Fibroblast of skin of abdomen (primary cell): Measurements from ENCODE around the gene FABP7.
A peak's percentile ranks its signal among the peaks of the same experiment; 100 is the strongest.

Experiments
- DNase-seq: peaks from one replicate; pipeline ENCODE4 v3.0.0-alpha.2; 2013

The FABP7 gene

GRCh38 chr6:122799140-122799745 lies 19.7 kb downstream of the FABP7 start:
- no peak for DNase-seq

- DNase-seq = no peak
Measured at GRCh38 chr6:122799916-122800686, 20.6 kb downstream of the FABP7 start.

GRCh38 chr6:122800906-122801305 lies 21.4 kb downstream of the FABP7 start:
- DNase-seq = no peak

- DNase-seq = no peak
Measured at GRCh38 chr6:122801397-122801796, 21.9 kb downstream of the FABP7 start.

- DNase-seq = peak; percentile 53
Measured at GRCh38 chr6:122803171-122803661, 23.7 kb downstream of the FABP7 start.

- DNase-seq = no peak
Measured at GRCh38 chr6:122804962-122805485, 25.5 kb downstream of the FABP7 start.

DNA sequence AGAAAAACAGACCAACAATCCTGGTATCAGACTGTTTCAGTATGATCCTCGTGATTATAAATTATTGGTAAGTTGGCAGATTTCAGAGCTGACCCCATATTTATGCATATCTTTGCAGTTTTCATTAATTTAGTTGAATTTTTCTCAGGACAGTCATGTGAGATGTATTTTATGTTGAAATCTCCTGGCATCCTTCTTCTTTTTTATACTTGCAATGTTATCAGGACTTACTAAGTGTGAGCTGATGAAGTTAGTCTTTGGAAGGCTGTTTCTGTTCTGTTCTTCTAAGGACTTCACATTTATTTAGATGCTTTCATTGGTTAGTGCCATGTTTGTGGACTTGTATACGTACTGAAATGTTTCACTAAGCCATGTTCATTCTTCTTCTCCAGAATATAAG lies 26.8 kb downstream of the FABP7 start:
- peak; percentile 20 for DNase-seq

DNA sequence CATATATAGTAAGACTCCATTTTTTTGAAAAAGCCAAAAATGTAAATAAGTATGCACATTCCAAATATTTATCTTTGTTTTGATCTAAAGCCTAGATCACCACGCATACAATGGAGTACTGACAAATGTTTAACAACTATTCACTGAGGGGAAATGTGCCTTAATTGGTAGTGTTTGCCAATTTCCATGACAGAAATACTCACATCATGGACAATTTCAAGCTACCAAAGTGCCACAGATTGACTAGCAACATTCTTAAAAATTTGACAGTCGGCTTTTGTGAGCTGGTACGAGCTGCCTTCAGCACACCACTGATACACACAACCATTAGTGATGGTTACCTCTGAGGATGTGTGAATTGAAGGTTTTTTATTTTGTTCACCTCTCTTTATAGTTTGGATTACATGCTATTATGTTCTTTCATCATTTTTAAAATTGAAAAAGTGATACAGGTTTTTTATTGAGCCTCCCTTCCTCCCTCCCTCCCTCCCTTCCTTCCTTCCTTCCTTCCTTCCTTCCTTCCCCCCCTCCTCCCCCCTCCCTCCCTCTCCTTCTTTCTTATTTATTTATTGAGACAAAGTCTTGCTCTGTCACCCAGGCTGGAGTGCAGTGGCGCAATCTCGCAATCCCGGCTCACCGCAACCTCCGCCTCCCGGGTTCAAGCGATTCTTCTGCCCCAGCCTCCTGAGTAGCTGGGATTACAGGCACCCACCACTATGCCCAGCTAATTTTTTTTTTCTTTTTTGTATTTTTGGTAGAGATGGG lies 28.8 kb downstream of the FABP7 start:
- DNase-seq = no peak

GRCh38 chr6:122809001-122809400 lies 29.5 kb downstream of the FABP7 start:
- no peak for DNase-seq

DNA sequence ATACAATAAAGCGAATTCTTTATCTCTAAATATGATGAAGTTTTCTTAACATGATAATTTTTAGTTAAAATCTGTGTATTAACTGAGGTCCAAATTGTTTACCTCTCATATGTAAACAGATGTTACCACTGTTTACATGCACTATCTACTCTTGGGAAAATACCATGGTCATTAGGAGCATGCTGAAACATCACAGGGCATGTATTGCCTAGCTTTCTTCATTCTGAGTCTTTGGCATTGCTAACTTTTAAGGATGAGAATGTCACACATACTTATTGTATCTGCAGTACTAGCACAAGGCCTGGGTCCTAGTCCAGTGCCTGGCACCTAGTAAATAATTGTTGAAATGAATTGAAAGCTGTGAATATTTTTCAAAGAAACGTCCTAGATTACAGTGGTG lies 30.2 kb downstream of the FABP7 start:
- no peak for DNase-seq

GRCh38 chr6:122810189-122810588 lies 30.7 kb downstream of the FABP7 start:
- DNase-seq = no peak

DNA sequence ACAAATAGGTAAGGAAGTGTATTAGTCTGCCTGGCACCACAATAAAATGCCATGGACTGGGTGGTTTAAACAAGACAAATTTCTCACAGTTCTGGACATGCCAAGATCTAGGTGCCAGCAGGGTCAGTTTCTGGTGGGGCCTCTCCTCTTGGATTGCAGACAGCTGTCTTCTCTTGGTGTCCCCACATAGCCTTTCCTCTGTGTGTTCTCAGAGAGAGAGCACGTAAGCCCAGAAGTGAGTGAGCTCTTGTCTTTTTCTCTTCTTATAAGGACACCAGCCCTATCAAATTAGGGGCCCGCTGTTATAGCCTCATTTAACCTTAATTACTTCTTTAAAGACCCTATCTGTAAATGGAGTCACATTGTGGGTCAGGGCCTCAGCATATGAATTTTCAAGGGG lies 37.8 kb downstream of the FABP7 start:
- no peak for DNase-seq

- DNase-seq = peak; percentile 50
Measured at GRCh38 chr6:122817766-122818165, 38.2 kb downstream of the FABP7 start.

- no peak for DNase-seq
Measured at GRCh38 chr6:122818866-122819265, 39.4 kb downstream of the FABP7 start.

DNA sequence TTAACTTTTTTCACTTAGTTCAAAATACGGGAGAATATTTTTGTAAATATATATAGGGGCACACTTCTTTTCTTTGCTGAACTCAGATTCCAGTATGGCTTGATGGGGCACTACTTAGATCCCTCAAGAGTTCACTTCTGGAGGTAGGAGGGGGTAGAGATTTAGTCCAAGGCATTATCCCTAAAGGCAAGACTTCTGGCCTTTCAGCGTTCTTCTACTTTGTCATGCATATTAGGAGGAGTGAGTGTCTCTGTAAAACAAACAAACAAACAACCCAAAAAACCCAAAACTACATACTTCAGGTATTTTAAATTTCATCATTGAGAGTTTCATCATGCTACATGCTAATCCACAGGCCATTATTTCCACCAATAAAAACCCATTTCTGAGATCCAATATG lies 41.6 kb downstream of the FABP7 start:
- no peak for DNase-seq

DNA sequence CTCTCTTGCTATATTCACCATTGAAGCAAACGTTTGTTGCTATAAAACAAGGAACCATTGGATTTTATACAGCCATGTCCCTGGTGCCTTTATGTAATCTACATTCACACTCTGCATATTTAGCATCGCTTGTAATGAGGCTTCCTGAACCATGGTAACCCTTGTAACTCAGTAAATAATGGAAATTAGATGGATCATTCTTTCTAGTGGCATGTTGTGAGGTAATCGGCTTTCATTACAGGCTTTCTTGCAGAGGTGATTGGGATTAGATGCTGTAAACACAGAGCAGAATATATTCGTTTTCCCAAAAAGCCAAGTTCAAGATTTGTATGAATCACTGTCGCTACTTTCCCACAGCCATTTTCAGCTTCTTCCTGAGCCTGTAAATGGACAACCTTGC lies 45.6 kb downstream of the FABP7 start:
- no peak for DNase-seq

- DNase-seq = no peak
Measured at GRCh38 chr6:122829456-122829855, 49.9 kb downstream of the FABP7 start.

DNA sequence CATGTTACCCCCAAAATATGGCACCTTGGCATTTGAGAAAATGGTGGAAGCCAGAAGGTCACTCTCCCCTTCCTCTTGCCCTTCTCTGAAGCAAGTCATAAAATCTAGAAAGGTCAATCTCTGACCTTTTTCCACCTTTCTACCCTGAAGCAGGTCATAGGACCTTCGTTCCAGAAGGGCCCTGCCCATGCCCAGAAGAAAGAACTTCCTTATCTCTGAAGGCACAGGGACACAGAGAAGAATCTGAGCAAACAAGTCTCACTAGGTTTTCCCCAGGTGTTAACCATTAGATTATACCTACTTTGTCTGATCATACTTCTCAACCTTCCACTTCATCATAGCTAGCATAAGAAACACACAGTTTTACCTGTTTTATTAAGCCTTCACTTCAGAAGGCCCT lies 52.0 kb downstream of the FABP7 start:
- DNase-seq = no peak

GRCh38 chr6:122832459-122832858 lies 52.9 kb downstream of the FABP7 start:
- DNase-seq = no peak

GRCh38 chr6:122833021-122833491 lies 53.5 kb downstream of the FABP7 start:
- peak; percentile 27 for DNase-seq
